ENCODE results near the gene RPP38.

The RPP38 gene

GRCh38 chr10:15118615-15119014 is 21.5 kb downstream of the RPP38 start:
- H3K27ac ChIP-seq (ENCODE audit: low read depth, low read length): no peak overlapping the region
- no peak for DNase-seq

GRCh38 chr10:15120523-15120922 is 23.4 kb downstream of the RPP38 start:
- H4K12ac ChIP-seq (ENCODE audit: low read depth, low read length): no peak overlapping the region

More at GRCh38 chr10:15118615-15119014, 21.5 kb downstream of the RPP38 start:
- H3K14ac ChIP-seq (ENCODE audit: low read length): no peak overlapping the region
- H3K27me3 ChIP-seq (ENCODE audit: insufficient read depth, low read length): no peaks in the 10 kb centered on the region
- H3K4me3 ChIP-seq (ENCODE audit: low read depth, low read length): no peak overlapping the region
- no peak overlapping the region for H2BK12ac ChIP-seq (ENCODE audit: low read length)
- H2AFZ ChIP-seq (ENCODE audit: insufficient read depth, low read length, poor library complexity): no peak overlapping the region
- H3K36me3 ChIP-seq (ENCODE audit: control insufficient read depth in 1 of 2, insufficient read depth in 2 of 2, low read length in 2 of 2): peaks cover 3% of the 10 kb centered on the region in 2 experiments
- no peak overlapping the region for H3K4ac ChIP-seq (ENCODE audit: low read depth, low read length)
- no peak overlapping the region for H3K18ac ChIP-seq (ENCODE audit: low read length)
- WGBS (ENCODE audit: extremely low coverage, insufficient coverage, insufficient read length): no CpG with 5 or more reads among the region's 1 CpG
- H2BK5ac ChIP-seq (ENCODE audit: low read depth, low read length, poor library complexity): no peak overlapping the region
- H3K4me1 ChIP-seq (ENCODE audit: control insufficient read depth in 1 of 2, insufficient read depth in 2 of 2, low read length in 2 of 2): no peaks in the 10 kb centered on the region
- no peak overlapping the region for H3K4me2 ChIP-seq (ENCODE audit: low read length)
- no peak overlapping the region for H3K23ac ChIP-seq (ENCODE audit: low read length)
- H4K91ac ChIP-seq (ENCODE audit: low read depth, low read length): no peak overlapping the region
- H3K79me1 ChIP-seq (ENCODE audit: low read length): no peaks in the 10 kb centered on the region
- H3K9ac ChIP-seq (ENCODE audit: low read length): no peak overlapping the region
- H4K12ac ChIP-seq (ENCODE audit: low read depth, low read length): no peak overlapping the region
- no peak overlapping the region for H2AK5ac ChIP-seq (ENCODE audit: low read length)
- H3K79me2 ChIP-seq (ENCODE audit: control insufficient read depth, insufficient read depth, low read length, poor library complexity): no peaks in the 10 kb centered on the region
- no peak overlapping the region for H4K8ac ChIP-seq (ENCODE audit: low read depth, low read length)
- no peak overlapping the region for H2BK120ac ChIP-seq (ENCODE audit: insufficient read depth, low read length, poor library complexity)
- no peaks in the 10 kb centered on the region for H3K9me3 ChIP-seq (ENCODE audit: insufficient read depth, low read depth, low read length)

GRCh38 chr10:15121707-15122106 is 24.6 kb downstream of the RPP38 start:
- no peak overlapping the region for H2AK5ac ChIP-seq (ENCODE audit: low read length)
- H3K4ac ChIP-seq (ENCODE audit: low read depth, low read length): no peak overlapping the region
- H2AFZ ChIP-seq (ENCODE audit: insufficient read depth, low read length, poor library complexity): no peak overlapping the region
- no peak overlapping the region for H3K27ac ChIP-seq (ENCODE audit: low read depth, low read length)
- H3K4me1 ChIP-seq (ENCODE audit: control insufficient read depth in 1 of 2, insufficient read depth in 2 of 2, low read length in 2 of 2): no peaks in the 10 kb centered on the region
- no peaks in the 10 kb centered on the region for H3K79me2 ChIP-seq (ENCODE audit: control insufficient read depth, insufficient read depth, low read length, poor library complexity)
- no CpG with 5 or more reads among the region's 1 CpG for WGBS (ENCODE audit: extremely low coverage, insufficient coverage, insufficient read length)
- H3K79me1 ChIP-seq (ENCODE audit: low read length): no peaks in the 10 kb centered on the region
- no peak overlapping the region for H4K12ac ChIP-seq (ENCODE audit: low read depth, low read length)
- no peak overlapping the region for H3K18ac ChIP-seq (ENCODE audit: low read length)
- H4K8ac ChIP-seq (ENCODE audit: low read depth, low read length): no peak overlapping the region
- no peak overlapping the region for H3K4me2 ChIP-seq (ENCODE audit: low read length)
- no peak overlapping the region for H3K23ac ChIP-seq (ENCODE audit: low read length)
- H3K9me3 ChIP-seq (ENCODE audit: insufficient read depth, low read depth, low read length): no peaks in the 10 kb centered on the region
- H3K27me3 ChIP-seq (ENCODE audit: insufficient read depth, low read length): no peaks in the 10 kb centered on the region
- no peak overlapping the region for H3K14ac ChIP-seq (ENCODE audit: low read length)
- no peak for DNase-seq
- H3K36me3 ChIP-seq (ENCODE audit: control insufficient read depth in 1 of 2, insufficient read depth in 2 of 2, low read length in 2 of 2): peaks cover 3% of the 10 kb centered on the region in 2 experiments
- no peak overlapping the region for H2BK5ac ChIP-seq (ENCODE audit: low read depth, low read length, poor library complexity)
- H2BK120ac ChIP-seq (ENCODE audit: insufficient read depth, low read length, poor library complexity): no peak overlapping the region
- H3K9ac ChIP-seq (ENCODE audit: low read length): no peak overlapping the region
- H3K4me3 ChIP-seq (ENCODE audit: low read depth, low read length): no peak overlapping the region
- H2BK12ac ChIP-seq (ENCODE audit: low read length): no peak overlapping the region
- H4K91ac ChIP-seq (ENCODE audit: low read depth, low read length): no peak overlapping the region

More at GRCh38 chr10:15120523-15120922, 23.4 kb downstream of the RPP38 start:
- H3K4me2 ChIP-seq (ENCODE audit: low read length): no peak overlapping the region
- H3K9me3 ChIP-seq (ENCODE audit: insufficient read depth, low read depth, low read length): no peaks in the 10 kb centered on the region
- no CpG with 5 or more reads among the region's 5 CpGs for WGBS (ENCODE audit: extremely low coverage, insufficient coverage, insufficient read length)
- H3K4me1 ChIP-seq (ENCODE audit: control insufficient read depth in 1 of 2, insufficient read depth in 2 of 2, low read length in 2 of 2): no peaks in the 10 kb centered on the region
- no peak overlapping the region for H4K8ac ChIP-seq (ENCODE audit: low read depth, low read length)
- no peaks in the 10 kb centered on the region for H3K79me2 ChIP-seq (ENCODE audit: control insufficient read depth, insufficient read depth, low read length, poor library complexity)
- no peak overlapping the region for H3K18ac ChIP-seq (ENCODE audit: low read length)
- H2AFZ ChIP-seq (ENCODE audit: insufficient read depth, low read length, poor library complexity): no peak overlapping the region
- H2BK5ac ChIP-seq (ENCODE audit: low read depth, low read length, poor library complexity): no peak overlapping the region
- H2AK5ac ChIP-seq (ENCODE audit: low read length): no peak overlapping the region
- no peak overlapping the region for H3K4ac ChIP-seq (ENCODE audit: low read depth, low read length)
- peaks cover 3% of the 10 kb centered on the region in 2 experiments for H3K36me3 ChIP-seq (ENCODE audit: control insufficient read depth in 1 of 2, insufficient read depth in 2 of 2, low read length in 2 of 2)
- H2BK120ac ChIP-seq (ENCODE audit: insufficient read depth, low read length, poor library complexity): no peak overlapping the region
- no peak for DNase-seq
- H4K91ac ChIP-seq (ENCODE audit: low read depth, low read length): no peak overlapping the region
- H3K23ac ChIP-seq (ENCODE audit: low read length): no peak overlapping the region
- H3K14ac ChIP-seq (ENCODE audit: low read length): no peak overlapping the region
- no peak overlapping the region for H3K4me3 ChIP-seq (ENCODE audit: low read depth, low read length)
- H3K79me1 ChIP-seq (ENCODE audit: low read length): no peaks in the 10 kb centered on the region
- no peak overlapping the region for H3K27ac ChIP-seq (ENCODE audit: low read depth, low read length)
- H2BK12ac ChIP-seq (ENCODE audit: low read length): no peak overlapping the region
- H3K9ac ChIP-seq (ENCODE audit: low read length): no peak overlapping the region
- H3K27me3 ChIP-seq (ENCODE audit: insufficient read depth, low read length): no peaks in the 10 kb centered on the region

- no CpG with 5 or more reads among the region's 9 CpGs for WGBS (ENCODE audit: extremely low coverage, insufficient coverage, insufficient read length)
- Histone ChIP-seq H3K9me3 (ENCODE audit: insufficient read depth, low read depth, low read length) (no peaks in the 10 kb centered on the region), H2BK5ac (ENCODE audit: low read depth, low read length, poor library complexity) (no peak overlapping the region), H2BK12ac (ENCODE audit: low read length) (no peak overlapping the region), H3K9ac (ENCODE audit: low read length) (no peak overlapping the region), H2AK5ac (ENCODE audit: low read length) (no peak overlapping the region), H3K14ac (ENCODE audit: low read length) (no peak overlapping the region), H3K4me2 (ENCODE audit: low read length) (no peak overlapping the region), H2BK120ac (ENCODE audit: insufficient read depth, low read length, poor library complexity) (no peak overlapping the region), H3K4me3 (ENCODE audit: low read depth, low read length) (no peak overlapping the region), H4K91ac (ENCODE audit: low read depth, low read length) (no peak overlapping the region), H3K79me1 (ENCODE audit: low read length) (no peaks in the 10 kb centered on the region), H3K4ac (ENCODE audit: low read depth, low read length) (no peak overlapping the region), H3K27me3 (ENCODE audit: insufficient read depth, low read length) (no peaks in the 10 kb centered on the region), H3K4me1 (ENCODE audit: control insufficient read depth in 1 of 2, insufficient read depth in 2 of 2, low read length in 2 of 2) (no peaks in the 10 kb centered on the region), H3K27ac (ENCODE audit: low read depth, low read length) (no peak overlapping the region), H2AFZ (ENCODE audit: insufficient read depth, low read length, poor library complexity) (no peak overlapping the region), H3K23ac (ENCODE audit: low read length) (no peak overlapping the region), H4K8ac (ENCODE audit: low read depth, low read length) (no peak overlapping the region), H3K79me2 (ENCODE audit: control insufficient read depth, insufficient read depth, low read length, poor library complexity) (no peaks in the 10 kb centered on the region), H4K12ac (ENCODE audit: low read depth, low read length) (no peak overlapping the region), H3K18ac (ENCODE audit: low read length) (no peak overlapping the region), H3K36me3 (ENCODE audit: control insufficient read depth in 1 of 2, insufficient read depth in 2 of 2, low read length in 2 of 2) (peaks cover 3% of the 10 kb centered on the region in 2 experiments)
- DNase-seq: no peak
These were observed 25.4 kb downstream of the RPP38 start for GRCh38 chr10:15122477-15123030.

Measured in trophoblast cell (in vitro differentiated cells and primary cell).